ENCODE data around the gene IGFBPL1.
"Not testable (repeated sequence)": the region's sequence is repeated elsewhere in the genome, so short reads cannot be mapped to it uniquely, and the experiment has no call there.

Gene IGFBPL1, protein sequence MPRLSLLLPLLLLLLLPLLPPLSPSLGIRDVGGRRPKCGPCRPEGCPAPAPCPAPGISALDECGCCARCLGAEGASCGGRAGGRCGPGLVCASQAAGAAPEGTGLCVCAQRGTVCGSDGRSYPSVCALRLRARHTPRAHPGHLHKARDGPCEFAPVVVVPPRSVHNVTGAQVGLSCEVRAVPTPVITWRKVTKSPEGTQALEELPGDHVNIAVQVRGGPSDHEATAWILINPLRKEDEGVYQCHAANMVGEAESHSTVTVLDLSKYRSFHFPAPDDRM

GRCh38 chr9:38423973-38424843 lies at the start of gene IGFBPL1:
IGFBPL1 (minus strand) TSS chr9:38424454; CDS start chr9:38424424, 30 bp downstream.
- DNase-seq (ENCODE audit: low read depth in 4 of 4, low spot score in 1 of 4) = no peak

DNA sequence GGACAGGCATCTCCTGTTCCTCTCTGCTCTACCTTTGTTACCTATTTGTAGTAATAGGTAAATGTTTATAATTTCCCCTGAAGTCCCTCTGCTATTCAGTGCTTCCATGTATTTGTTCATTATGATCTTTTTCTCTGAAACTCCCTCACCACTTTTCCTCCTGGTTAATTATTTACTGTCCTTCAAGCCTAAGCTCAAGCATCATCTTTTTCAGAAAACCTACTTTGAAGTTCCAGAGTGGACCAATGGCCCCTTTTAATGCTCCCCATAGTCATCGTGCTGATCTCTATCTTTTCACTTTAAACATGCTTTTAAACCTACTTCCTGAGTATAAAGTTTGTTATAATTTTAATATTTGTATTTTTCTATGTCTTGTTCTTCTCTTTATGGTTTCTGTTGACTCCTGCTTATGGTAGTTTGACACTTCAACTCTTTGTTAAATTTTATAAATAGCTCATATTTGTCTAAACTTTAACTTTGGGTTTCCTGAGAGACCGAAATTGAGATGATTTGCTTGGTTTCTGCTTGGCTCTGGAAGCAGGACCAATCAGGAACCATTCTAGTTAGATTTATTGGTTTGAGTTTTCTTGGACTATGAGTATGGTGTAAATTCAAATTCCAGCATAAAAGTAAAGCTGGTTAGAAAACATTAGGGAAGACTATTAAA lies 48.5 kb upstream of the IGFBPL1 start:
- DNase-seq (ENCODE audit: low read depth in 4 of 4, low spot score in 1 of 4) = not testable (repeated sequence)

GRCh38 chr9:38467404-38467803 lies 43.1 kb upstream of the IGFBPL1 start:
- no peak for DNase-seq (ENCODE audit: low read depth in 4 of 4, low spot score in 1 of 4)

GRCh38 chr9:38453835-38454234 lies 29.6 kb upstream of the IGFBPL1 start:
- DNase-seq (ENCODE audit: low read depth in 4 of 4, low spot score in 1 of 4) = no peak

DNA sequence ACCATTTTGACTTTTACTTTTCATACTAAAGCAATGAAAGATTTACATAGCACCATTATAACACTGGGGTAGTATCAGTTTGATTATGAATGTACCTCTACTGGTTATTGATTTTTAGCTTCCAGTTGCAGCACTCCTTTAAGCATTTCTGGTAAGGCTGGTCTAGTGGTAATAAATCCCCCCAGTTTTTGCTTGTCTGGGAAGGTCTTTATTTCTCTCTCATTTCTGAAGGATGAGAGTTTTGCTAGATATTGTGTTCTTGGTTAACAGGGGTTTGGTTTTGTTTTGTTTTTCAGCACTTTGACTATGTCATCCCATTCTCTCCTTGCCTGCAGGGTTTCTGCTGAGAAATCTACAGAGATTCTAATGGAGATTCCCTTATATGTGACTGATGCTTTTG lies 26.9 kb upstream of the IGFBPL1 start:
- no peak for DNase-seq (ENCODE audit: low read depth in 4 of 4, low spot score in 1 of 4)

GRCh38 chr9:38447703-38448102 lies 23.4 kb upstream of the IGFBPL1 start:
- DNase-seq (ENCODE audit: low read depth in 4 of 4, low spot score in 1 of 4) = no peak

GRCh38 chr9:38445154-38446043 lies 21.1 kb upstream of the IGFBPL1 start:
- DNase-seq (ENCODE audit: low read depth in 4 of 4, low spot score in 1 of 4) = no peak

DNA sequence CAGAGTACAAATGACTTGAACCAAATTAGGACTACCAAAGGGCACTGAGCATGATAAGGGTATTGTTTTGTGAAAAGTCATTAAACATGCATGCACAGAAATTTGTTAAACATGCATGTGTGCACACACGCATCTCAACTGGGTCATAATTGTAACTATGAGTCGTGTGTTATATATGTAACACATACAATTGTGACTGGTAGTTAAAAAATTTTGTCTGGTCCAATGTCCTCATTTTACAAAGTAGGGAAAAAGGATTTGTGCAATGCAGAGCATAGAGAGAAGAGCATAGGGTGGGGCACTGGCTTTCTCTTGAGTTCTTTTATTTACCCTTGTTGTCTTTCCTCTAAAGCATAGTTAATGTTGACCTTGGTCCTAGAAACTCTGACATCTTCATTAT lies 19.3 kb upstream of the IGFBPL1 start:
- no peak for DNase-seq (ENCODE audit: low read depth in 4 of 4, low spot score in 1 of 4)

DNA sequence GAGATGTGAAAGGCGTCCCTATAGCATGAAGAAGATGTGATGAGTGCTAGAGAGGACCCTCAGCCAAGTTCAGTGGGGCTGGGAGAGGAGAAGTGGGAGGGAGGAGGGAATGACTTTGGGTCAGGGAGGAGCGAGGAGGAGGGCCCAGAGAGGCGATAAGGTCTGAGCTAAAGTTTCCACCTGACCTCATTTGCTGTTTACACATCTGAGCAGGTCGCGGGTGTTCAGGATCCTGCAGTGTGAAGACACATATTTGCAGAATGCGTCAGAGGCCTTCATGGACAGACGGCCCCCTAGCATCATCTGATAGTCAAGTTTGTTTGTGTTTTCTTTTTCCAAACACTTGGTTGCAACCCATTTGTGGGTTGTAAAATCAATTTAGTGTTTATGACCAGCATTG lies 18.9 kb upstream of the IGFBPL1 start:
- DNase-seq (ENCODE audit: low read depth in 4 of 4, low spot score in 1 of 4) = no peak

- no peak for DNase-seq (ENCODE audit: low read depth in 4 of 4, low spot score in 1 of 4)
Measured at GRCh38 chr9:38442473-38443096, 18.3 kb upstream of the IGFBPL1 start.

DNA sequence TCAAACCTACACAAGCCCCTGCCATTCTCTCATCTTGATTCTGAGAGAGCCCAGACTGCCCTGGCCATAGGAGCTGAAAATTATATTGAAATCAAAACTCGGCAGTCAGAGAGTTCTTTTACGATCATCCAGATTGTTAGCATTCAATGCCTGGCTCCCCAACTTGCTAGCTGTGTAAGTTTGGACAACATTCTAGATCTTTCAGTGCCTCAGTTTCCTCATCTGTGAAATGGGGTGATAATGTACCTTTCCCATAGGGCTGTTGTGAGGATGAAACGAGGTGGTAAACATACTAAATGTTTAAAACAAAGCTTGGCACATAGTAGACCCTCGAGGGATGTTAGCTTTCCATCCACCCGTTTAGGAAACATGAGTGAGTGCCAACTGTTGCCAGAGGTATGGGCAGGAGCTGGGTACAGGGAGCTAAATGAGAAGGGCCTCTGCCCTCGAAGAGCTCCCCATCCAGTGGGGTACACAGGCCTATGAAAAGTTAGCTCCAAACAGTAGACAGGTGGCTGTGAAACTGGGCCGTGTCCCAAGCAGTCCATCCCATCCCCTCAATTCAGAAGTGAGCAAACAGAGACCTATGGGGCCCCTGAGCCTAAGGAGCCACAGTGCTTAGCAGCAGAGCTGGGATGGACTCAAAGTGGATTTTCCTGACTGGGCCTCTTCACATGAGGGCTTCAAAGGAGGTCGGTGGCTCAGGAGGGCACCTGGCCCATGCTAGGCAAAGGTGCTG lies 17.3 kb upstream of the IGFBPL1 start:
- DNase-seq (ENCODE audit: low read depth in 4 of 4, low spot score in 1 of 4) = no peak

DNA sequence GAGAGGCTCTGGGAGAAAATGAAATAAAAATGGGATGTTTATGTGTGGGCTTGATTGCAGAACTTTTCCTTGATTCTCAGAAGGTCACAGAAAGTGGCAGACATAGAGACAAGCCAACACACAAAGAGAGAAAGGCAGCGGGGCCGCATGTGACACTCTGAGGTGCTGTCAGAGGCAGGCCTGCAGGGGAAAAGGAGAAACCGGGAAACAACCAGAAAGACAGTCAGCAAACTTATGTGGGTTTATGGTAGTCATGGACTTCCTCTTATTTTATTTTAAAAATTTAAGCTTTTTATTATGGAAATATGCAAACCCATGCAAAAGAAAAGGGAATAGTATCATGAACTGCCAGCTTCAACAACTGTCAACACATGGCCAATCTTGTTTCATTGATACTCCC lies 16.3 kb upstream of the IGFBPL1 start:
- DNase-seq (ENCODE audit: low read depth in 4 of 4, low spot score in 1 of 4) = no peak

GRCh38 chr9:38439916-38440301 lies 15.7 kb upstream of the IGFBPL1 start:
- no peak for DNase-seq (ENCODE audit: low read depth in 4 of 4, low spot score in 1 of 4)

- no peak for DNase-seq (ENCODE audit: low read depth in 4 of 4, low spot score in 1 of 4)
Measured at GRCh38 chr9:38439291-38439915, 15.1 kb upstream of the IGFBPL1 start.

GRCh38 chr9:38437193-38437823 lies 13.1 kb upstream of the IGFBPL1 start:
- no peak for DNase-seq (ENCODE audit: low read depth in 4 of 4, low spot score in 1 of 4)

DNA sequence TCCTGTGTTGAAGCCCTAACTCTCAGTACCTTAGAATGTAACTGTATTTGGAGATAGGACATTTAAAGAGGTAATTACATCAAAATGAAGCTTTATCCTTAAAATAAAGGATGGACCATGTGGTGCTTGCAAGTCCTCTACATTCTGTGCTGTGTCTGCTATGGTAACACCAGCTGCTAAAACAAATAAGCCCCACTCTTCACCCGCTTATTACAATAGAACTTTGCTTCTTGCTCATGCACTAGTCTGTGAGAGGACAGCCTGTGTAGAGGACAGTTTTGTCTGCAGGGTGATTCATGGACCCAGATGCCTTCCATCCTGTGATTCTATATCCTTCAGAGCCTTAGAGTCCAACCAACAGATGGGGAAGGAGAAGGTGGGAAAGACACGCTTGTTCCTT lies 12.5 kb upstream of the IGFBPL1 start:
- no peak for DNase-seq (ENCODE audit: low read depth in 4 of 4, low spot score in 1 of 4)

- no peak for DNase-seq (ENCODE audit: low read depth in 4 of 4, low spot score in 1 of 4)
Measured at GRCh38 chr9:38435521-38435920, 11.3 kb upstream of the IGFBPL1 start.

DNA sequence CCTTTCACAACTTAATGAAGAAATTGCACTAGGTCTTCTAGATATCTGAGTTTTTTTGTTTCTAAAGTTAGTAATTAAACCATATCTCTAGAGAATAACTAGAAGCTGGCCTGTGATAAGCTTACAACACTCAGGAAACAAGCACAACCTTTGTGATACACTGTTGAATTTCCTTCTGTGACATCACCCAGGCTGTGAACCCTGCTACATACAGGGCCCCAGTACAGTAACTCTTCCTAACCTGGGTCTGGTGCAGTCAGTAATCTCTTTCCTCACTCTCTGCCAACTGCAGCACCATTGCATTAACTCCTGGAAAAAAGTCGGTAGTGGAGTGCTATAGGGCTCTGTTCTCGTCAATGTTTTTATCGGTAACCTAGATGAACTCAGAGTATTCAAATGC lies 10.6 kb upstream of the IGFBPL1 start:
- DNase-seq (ENCODE audit: low read depth in 4 of 4, low spot score in 1 of 4) = no peak

- DNase-seq (ENCODE audit: low read depth in 4 of 4, low spot score in 1 of 4) = no peak
Measured at GRCh38 chr9:38434365-38434764, 10.1 kb upstream of the IGFBPL1 start.

Data from stimulated activated CD4-positive, alpha-beta T cell treated with anti-CD3 and anti-CD28 coated beads, Interleukin-1b, Interleukin-23, amount 100 ng/mL, for 24 hours (primary cell).